DOHH2 (cell line): ENCODE data around the gene USE1.

ENCODE experiments used
- EZH2phosphoT487 ChIP-seq: fragments of 200-600 bp; sonication (generic); IDR thresholded peaks from 2 replicates; pipeline ENCODE4 v1.6.1; 2017; ENCODE audit warnings: borderline replicate concordance, mild to moderate bottlenecking, antibody characterized with exemption, low read length, moderate library complexity, mixed read lengths
- TF ChIP-seq, protein P1 (sequence below): fragments of 200-600 bp; sonication (generic); IDR thresholded peaks from one replicate; pipeline ENCODE4 v1.5.1; 2014; ENCODE audit warnings: antibody characterized with exemption, mild to moderate bottlenecking, low read depth, low read length; ENCODE audit not compliant: poor library complexity, severe bottlenecking

DNA sequence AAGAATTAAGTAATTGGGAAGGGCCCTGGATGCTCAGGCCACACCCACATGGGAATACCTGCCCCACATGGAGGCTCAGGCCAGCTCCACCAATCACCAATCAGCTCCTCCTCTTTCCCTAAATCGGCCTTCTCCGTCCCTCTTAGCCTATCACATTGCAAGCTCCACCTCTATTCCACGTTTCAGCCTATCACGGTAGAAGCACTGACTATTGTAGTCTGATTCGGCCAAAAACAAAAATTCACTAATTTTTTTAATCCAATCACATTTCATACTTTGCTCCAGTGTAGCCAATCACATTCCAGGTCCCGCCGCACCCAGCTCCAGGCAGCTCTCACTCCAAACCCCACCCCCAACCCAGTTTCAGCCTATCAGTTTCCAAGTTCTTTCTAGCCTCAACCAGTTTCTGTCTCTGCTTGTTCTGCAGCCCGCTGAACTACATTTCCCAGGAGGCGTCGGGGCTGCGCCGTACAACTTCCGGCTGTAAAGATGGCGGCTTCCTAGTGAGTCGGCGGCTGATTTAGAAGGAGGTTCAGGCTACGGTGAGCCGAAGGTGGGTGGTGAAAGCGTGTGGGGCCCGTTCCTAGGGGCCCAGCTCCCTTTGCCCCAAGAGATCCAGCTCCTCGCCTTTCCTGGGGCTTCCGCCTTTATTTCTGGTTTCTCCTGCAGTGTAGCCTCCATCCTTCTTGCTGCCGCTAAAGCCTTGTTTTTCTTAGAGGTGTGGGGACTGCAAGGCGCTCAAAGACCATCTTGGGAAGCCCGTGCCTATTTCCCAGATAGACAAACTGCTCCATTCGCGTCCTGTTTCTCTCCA lies 52.0 kb downstream of the USE1 start, which contains the start of gene BABAM1:
- no peak for TF ChIP-seq EZH2phosphoT487
- TF ChIP-seq, protein P1, sequence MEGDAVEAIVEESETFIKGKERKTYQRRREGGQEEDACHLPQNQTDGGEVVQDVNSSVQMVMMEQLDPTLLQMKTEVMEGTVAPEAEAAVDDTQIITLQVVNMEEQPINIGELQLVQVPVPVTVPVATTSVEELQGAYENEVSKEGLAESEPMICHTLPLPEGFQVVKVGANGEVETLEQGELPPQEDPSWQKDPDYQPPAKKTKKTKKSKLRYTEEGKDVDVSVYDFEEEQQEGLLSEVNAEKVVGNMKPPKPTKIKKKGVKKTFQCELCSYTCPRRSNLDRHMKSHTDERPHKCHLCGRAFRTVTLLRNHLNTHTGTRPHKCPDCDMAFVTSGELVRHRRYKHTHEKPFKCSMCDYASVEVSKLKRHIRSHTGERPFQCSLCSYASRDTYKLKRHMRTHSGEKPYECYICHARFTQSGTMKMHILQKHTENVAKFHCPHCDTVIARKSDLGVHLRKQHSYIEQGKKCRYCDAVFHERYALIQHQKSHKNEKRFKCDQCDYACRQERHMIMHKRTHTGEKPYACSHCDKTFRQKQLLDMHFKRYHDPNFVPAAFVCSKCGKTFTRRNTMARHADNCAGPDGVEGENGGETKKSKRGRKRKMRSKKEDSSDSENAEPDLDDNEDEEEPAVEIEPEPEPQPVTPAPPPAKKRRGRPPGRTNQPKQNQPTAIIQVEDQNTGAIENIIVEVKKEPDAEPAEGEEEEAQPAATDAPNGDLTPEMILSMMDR = no peak
